LNCaP clone FGC (cell line): ENCODE results near the gene MAPK6.

Experiments
- DNase-seq: peaks from one replicate; pipeline ENCODE4 v3.0.0-alpha.2; 2011; ENCODE audit warnings: low read depth
- H3K4me3 ChIP-seq: 2 replicates; pipeline ENCODE4 v1.5.1; 2011; ENCODE audit warnings: mild to moderate bottlenecking, low read depth, low read length, control low read depth
- CTCF ChIP-seq: IDR thresholded peaks from 2 replicates; pipeline ENCODE4 v1.5.1; 2012; ENCODE audit warnings: mild to moderate bottlenecking; ENCODE audit not compliant: control insufficient read depth, insufficient read depth; ENCODE audit errors: extremely low read depth

Gene MAPK6

GRCh38 chr15:52018693-52019393, at the start of gene MAPK6:
Gene MAPK6 (plus strand): TSS chr15:52019219. CDS start chr15:52046461, 27,242 bp downstream.
- peak; percentile 65 for DNase-seq
- no peak for TF ChIP-seq CTCF
- peak within 1 kb of the TSS; percentile 97 for H3K4me3 ChIP-seq

GRCh38 chr15:51969728-51970127, 49.3 kb upstream of the MAPK6 start:
- peak; percentile 74 for DNase-seq
- H3K4me3 ChIP-seq: peak overlapping the region; percentile 97
- TF ChIP-seq CTCF: no peak

GRCh38 chr15:51970132-51970817, 48.7 kb upstream of the MAPK6 start:
- TF ChIP-seq CTCF: no peak
- DNase-seq: peak; percentile 47
- H3K4me3 ChIP-seq: peak overlapping the region; percentile 97

- no peak for DNase-seq
- peak overlapping the region; percentile 97 for H3K4me3 ChIP-seq
- TF ChIP-seq CTCF: no peak
These were observed 48.0 kb upstream of the MAPK6 start for GRCh38 chr15:51971032-51971374.

- DNase-seq: peak; percentile 97
- H3K4me3 ChIP-seq: peak within 1 kb of the TSS; percentile 97
- TF ChIP-seq CTCF: peak; percentile 21; the same call in 1 of the 2 replicates
These were observed 47.5 kb upstream of the MAPK6 start, which contains the start of gene LEO1 for GRCh38 chr15:51971375-51972133. Gene LEO1 (minus strand): TSS chr15:51971778. CDS start chr15:51971745, 33 bp downstream.

- H3K4me3 ChIP-seq: no peak overlapping the region
- no peak for DNase-seq
- TF ChIP-seq CTCF: no peak
These were observed 45.8 kb upstream of the MAPK6 start for GRCh38 chr15:51973220-51973619.
